GM06990 (cell line): ENCODE data around the gene FGFBP1.

Experiments
- DNase-seq: peaks from one replicate; pipeline ENCODE4 v3.0.0-alpha.2; 2011; ENCODE audit not compliant: insufficient read length; ENCODE audit errors: extremely low read depth
- H3K27me3 ChIP-seq: replicated peaks from 2 replicates; pipeline ENCODE4 v1.6.0; 2011; ENCODE audit warnings: low read length; ENCODE audit not compliant: control insufficient read depth, insufficient read depth
- H3K36me3 ChIP-seq: 2 replicates; pipeline ENCODE4 v1.5.1; 2011; ENCODE audit warnings: low read length; ENCODE audit not compliant: control insufficient read depth, insufficient read depth
- H3K4me3 ChIP-seq: replicated peaks from 2 replicates; pipeline ENCODE4 v1.5.1; 2011; ENCODE audit warnings: low read depth, mild to moderate bottlenecking, control low read depth, low read length
- CTCF ChIP-seq: IDR thresholded peaks from 2 replicates; pipeline ENCODE4 v1.5.1; 2011; ENCODE audit warnings: low read length, control low read depth, mild to moderate bottlenecking, inconsistent platforms; ENCODE audit not compliant: insufficient read depth, poor library complexity, severe bottlenecking

Gene FGFBP1

GRCh38 chr4:15955670-15956069 lies 17.1 kb upstream of the FGFBP1 start:
- Histone ChIP-seq H3K27me3 (no peaks in the 10 kb centered on the region), H3K4me3 (no peak overlapping the region), H3K36me3 (no peaks in the 10 kb centered on the region)
- TF ChIP-seq CTCF = no peak
- no peak for DNase-seq

- DNase-seq = no peak
- Histone ChIP-seq H3K27me3 (no peaks in the 10 kb centered on the region), H3K4me3 (no peak overlapping the region), H3K36me3 (no peaks in the 10 kb centered on the region)
- TF ChIP-seq CTCF = no peak
Observed at GRCh38 chr4:15953625-15954024, 15.1 kb upstream of the FGFBP1 start.

GRCh38 chr4:15951781-15952180 lies 13.2 kb upstream of the FGFBP1 start:
- no peaks in the 10 kb centered on the region for H3K27me3 ChIP-seq
- no peaks in the 10 kb centered on the region for H3K36me3 ChIP-seq
- no peak for DNase-seq
- no peak overlapping the region for H3K4me3 ChIP-seq
- no peak for TF ChIP-seq CTCF

- H3K27me3 ChIP-seq = no peaks in the 10 kb centered on the region
- DNase-seq = no peak
- no peak overlapping the region for H3K4me3 ChIP-seq
- no peak for TF ChIP-seq CTCF
- H3K36me3 ChIP-seq = no peaks in the 10 kb centered on the region
Observed at GRCh38 chr4:15948826-15949225, 10.3 kb upstream of the FGFBP1 start.

GRCh38 chr4:15947684-15948083 lies 9.1 kb upstream of the FGFBP1 start:
- H3K36me3 ChIP-seq = no peaks in the 10 kb centered on the region
- no peak for TF ChIP-seq CTCF
- H3K27me3 ChIP-seq = no peaks in the 10 kb centered on the region
- no peak overlapping the region for H3K4me3 ChIP-seq
- no peak for DNase-seq

- Histone ChIP-seq H3K36me3 (no peaks in the 10 kb centered on the region), H3K27me3 (no peaks in the 10 kb centered on the region), H3K4me3 (no peak overlapping the region)
- TF ChIP-seq CTCF = no peak
- DNase-seq = no peak
Observed at GRCh38 chr4:15945516-15945915, 7.0 kb upstream of the FGFBP1 start.
